Trophoblast cell (in vitro differentiated cells and primary cell): ENCODE data around the gene BABAM2.
A peak's percentile ranks its signal among the peaks of the same experiment; 100 is the strongest.

Experiments used
- DNase-seq, 2 donors: peaks; one replicate each; pipeline ENCODE4 v3.0.0-alpha.2; 2016
- H2AFZ ChIP-seq: 2 replicates; pipeline ENCODE4 v1.6.1; 2013; ENCODE audit warnings: low read length, moderate library complexity, mild to moderate bottlenecking; ENCODE audit not compliant: insufficient read depth, poor library complexity
- H2AK5ac ChIP-seq: 2 replicates; pipeline ENCODE4 v1.6.1; 2013; ENCODE audit warnings: mild to moderate bottlenecking, low read length
- H2BK120ac ChIP-seq: 2 replicates; pipeline ENCODE4 v1.6.1; 2013; ENCODE audit warnings: low read length, mild to moderate bottlenecking, moderate library complexity; ENCODE audit not compliant: insufficient read depth, poor library complexity
- H2BK12ac ChIP-seq: 2 replicates; pipeline ENCODE4 v1.6.1; 2013; ENCODE audit warnings: mild to moderate bottlenecking, low read length, moderate library complexity
- H2BK5ac ChIP-seq: 2 replicates; pipeline ENCODE4 v1.6.1; 2013; ENCODE audit warnings: low read length, low read depth, moderate library complexity, mild to moderate bottlenecking; ENCODE audit not compliant: poor library complexity
- H3K14ac ChIP-seq: 2 replicates; pipeline ENCODE4 v1.6.1; 2013; ENCODE audit warnings: mild to moderate bottlenecking, low read length
- H3K18ac ChIP-seq: 2 replicates; pipeline ENCODE4 v1.6.1; 2013; ENCODE audit warnings: mild to moderate bottlenecking, low read length
- H3K23ac ChIP-seq: 2 replicates; pipeline ENCODE4 v1.6.1; 2013; ENCODE audit warnings: low read length
- H3K27ac ChIP-seq: 2 replicates; pipeline ENCODE4 v1.5.1; 2013; ENCODE audit warnings: low read depth, mild to moderate bottlenecking, inconsistent platforms, low read length, moderate library complexity
- H3K27me3 ChIP-seq: 2 replicates; pipeline ENCODE4 v1.6.1; 2013; ENCODE audit warnings: inconsistent platforms, mild to moderate bottlenecking, low read length, moderate library complexity; ENCODE audit not compliant: insufficient read depth
- H3K36me3 ChIP-seq, 2 experiments: 1 replicate in 1 of 2; 2 replicates in 1 of 2; pipeline ENCODE4 v1.6.1; 2013; ENCODE audit warnings: low read length in 2 of 2, mild to moderate bottlenecking in 2 of 2, moderate library complexity in 1 of 2; ENCODE audit not compliant: insufficient read depth in 2 of 2, control insufficient read depth in 1 of 2
- H3K4ac ChIP-seq: 2 replicates; pipeline ENCODE4 v1.6.1; 2013; ENCODE audit warnings: low read depth, mild to moderate bottlenecking, low read length, moderate library complexity
- H3K4me1 ChIP-seq, 2 experiments: 1 replicate in 1 of 2; 2 replicates in 1 of 2; pipeline ENCODE4 v1.6.1; 2013; ENCODE audit warnings: low read length in 2 of 2, mild to moderate bottlenecking in 2 of 2, moderate library complexity in 1 of 2; ENCODE audit not compliant: insufficient read depth in 2 of 2, control insufficient read depth in 1 of 2
- H3K4me2 ChIP-seq: 2 replicates; pipeline ENCODE4 v1.6.1; 2013; ENCODE audit warnings: inconsistent platforms, mild to moderate bottlenecking, low read length, moderate library complexity
- H3K4me3 ChIP-seq: 2 replicates; pipeline ENCODE4 v1.5.1; 2013; ENCODE audit warnings: mild to moderate bottlenecking, low read depth, low read length, inconsistent platforms
- H3K79me1 ChIP-seq: one replicate; pipeline ENCODE4 v1.6.1; 2013; ENCODE audit warnings: low read length
- H3K79me2 ChIP-seq: 2 replicates; pipeline ENCODE4 v1.6.1; 2013; ENCODE audit warnings: low read length, mild to moderate bottlenecking; ENCODE audit not compliant: control insufficient read depth, insufficient read depth, poor library complexity
- H3K9ac ChIP-seq: 2 replicates; pipeline ENCODE4 v1.6.1; 2013; ENCODE audit warnings: mild to moderate bottlenecking, low read length
- H3K9me3 ChIP-seq: 2 replicates; pipeline ENCODE4 v1.6.1; 2013; ENCODE audit warnings: low read depth, mild to moderate bottlenecking, control low read depth, inconsistent platforms, low read length; ENCODE audit not compliant: insufficient read depth
- H4K12ac ChIP-seq: 2 replicates; pipeline ENCODE4 v1.6.1; 2013; ENCODE audit warnings: low read depth, mild to moderate bottlenecking, low read length, moderate library complexity
- H4K8ac ChIP-seq: 2 replicates; pipeline ENCODE4 v1.6.1; 2013; ENCODE audit warnings: low read depth, mild to moderate bottlenecking, low read length, moderate library complexity
- H4K91ac ChIP-seq: one replicate; pipeline ENCODE4 v1.6.1; 2013; ENCODE audit warnings: low read depth, mild to moderate bottlenecking, low read length, moderate library complexity
- WGBS: extraction: QIAGEN DNeasy Blood & Tissue Kit; methylation state at CpG from one replicate; pipeline ENCODE4 v1.1.7; 2013; ENCODE audit warnings: missing lambda C conversion rate; ENCODE audit not compliant: insufficient read length, insufficient coverage; ENCODE audit errors: extremely low coverage; 5-methylcytosine and 5-hydroxymethylcytosine counted together

BABAM2 gene

DNA sequence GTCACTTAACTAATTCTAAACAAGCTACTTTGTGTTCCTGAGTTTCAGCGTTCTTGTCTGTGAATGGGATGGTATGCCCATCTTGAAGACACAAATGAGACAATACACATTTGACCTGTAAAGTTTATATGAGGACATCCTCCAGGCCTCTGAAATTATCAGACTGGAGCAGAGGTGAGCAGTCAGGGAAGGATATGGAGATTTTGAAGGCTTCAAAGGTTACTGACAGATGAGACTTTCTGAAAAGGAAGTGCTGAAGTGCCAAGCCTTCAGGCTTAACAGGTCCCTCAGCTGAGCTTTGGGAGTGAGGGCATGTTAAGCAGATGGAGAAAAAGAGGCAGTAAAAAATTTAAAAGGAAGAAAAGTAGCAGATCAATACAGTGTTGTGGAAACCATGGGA lies 391.2 kb downstream of the BABAM2 start:
- no peaks in the 10 kb centered on the region for H3K36me3 ChIP-seq
- H3K14ac ChIP-seq: no peak overlapping the region
- no CpG with 5 or more reads among the region's 1 CpG for WGBS
- H2BK12ac ChIP-seq: no peak overlapping the region
- H2AK5ac ChIP-seq: no peak overlapping the region
- no peak overlapping the region for H3K27ac ChIP-seq
- peaks cover 1% of the 10 kb centered on the region for H3K79me1 ChIP-seq
- no peak overlapping the region for H4K12ac ChIP-seq
- no peak for DNase-seq
- H3K79me2 ChIP-seq: no peaks in the 10 kb centered on the region
- H3K4ac ChIP-seq: no peak overlapping the region
- H4K8ac ChIP-seq: no peak overlapping the region
- no peak overlapping the region for H2BK5ac ChIP-seq
- H3K23ac ChIP-seq: no peak overlapping the region
- H2BK120ac ChIP-seq: no peak overlapping the region
- no peaks in the 10 kb centered on the region for H3K27me3 ChIP-seq
- H3K9me3 ChIP-seq: no peaks in the 10 kb centered on the region
- H2AFZ ChIP-seq: no peak overlapping the region
- no peak overlapping the region for H4K91ac ChIP-seq
- H3K18ac ChIP-seq: no peak overlapping the region
- no peak overlapping the region for H3K9ac ChIP-seq
- no peak overlapping the region for H3K4me2 ChIP-seq
- peaks cover 0 to 7% of the 10 kb centered on the region in 2 experiments for H3K4me1 ChIP-seq
- no peak overlapping the region for H3K4me3 ChIP-seq

DNA sequence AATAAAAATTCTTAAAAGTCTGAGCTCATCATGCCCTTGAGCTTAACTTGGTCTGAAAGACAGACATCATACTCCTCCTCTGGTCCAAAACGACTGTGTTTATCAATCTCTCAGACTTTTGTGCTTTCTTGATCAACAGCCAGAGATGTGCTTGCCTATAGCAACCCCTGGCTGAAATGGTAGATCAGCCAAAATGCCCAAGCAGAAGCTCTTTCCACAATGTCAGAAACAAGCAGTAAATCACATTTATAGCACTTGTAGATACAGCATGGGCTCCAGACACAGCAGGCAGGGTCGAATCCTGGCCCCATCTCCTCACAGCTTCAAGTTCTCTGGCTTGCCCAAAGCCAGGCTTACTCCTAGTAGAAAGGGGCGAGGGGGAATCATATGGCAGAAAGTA lies 391.7 kb downstream of the BABAM2 start:
- H3K14ac ChIP-seq: no peak overlapping the region
- no peaks in the 10 kb centered on the region for H3K79me2 ChIP-seq
- H3K27me3 ChIP-seq: no peaks in the 10 kb centered on the region
- no peak overlapping the region for H2BK5ac ChIP-seq
- no peaks in the 10 kb centered on the region for H3K9me3 ChIP-seq
- H2AFZ ChIP-seq: no peak overlapping the region
- no peak overlapping the region for H3K23ac ChIP-seq
- H3K27ac ChIP-seq: no peak overlapping the region
- no peak overlapping the region for H2BK120ac ChIP-seq
- no peak overlapping the region for H3K18ac ChIP-seq
- no peak overlapping the region for H3K4me2 ChIP-seq
- peaks cover 0 to 6% of the 10 kb centered on the region in 2 experiments for H3K4me1 ChIP-seq
- DNase-seq: no peak
- no peak overlapping the region for H4K91ac ChIP-seq
- H2AK5ac ChIP-seq: no peak overlapping the region
- no peak overlapping the region for H3K4me3 ChIP-seq
- H2BK12ac ChIP-seq: no peak overlapping the region
- H4K8ac ChIP-seq: no peak overlapping the region
- H4K12ac ChIP-seq: no peak overlapping the region
- H3K4ac ChIP-seq: no peak overlapping the region
- H3K79me1 ChIP-seq: no peaks in the 10 kb centered on the region
- no peak overlapping the region for H3K9ac ChIP-seq
- no peaks in the 10 kb centered on the region for H3K36me3 ChIP-seq
- WGBS: no CpG with 5 or more reads among the region's 3 CpGs

DNA sequence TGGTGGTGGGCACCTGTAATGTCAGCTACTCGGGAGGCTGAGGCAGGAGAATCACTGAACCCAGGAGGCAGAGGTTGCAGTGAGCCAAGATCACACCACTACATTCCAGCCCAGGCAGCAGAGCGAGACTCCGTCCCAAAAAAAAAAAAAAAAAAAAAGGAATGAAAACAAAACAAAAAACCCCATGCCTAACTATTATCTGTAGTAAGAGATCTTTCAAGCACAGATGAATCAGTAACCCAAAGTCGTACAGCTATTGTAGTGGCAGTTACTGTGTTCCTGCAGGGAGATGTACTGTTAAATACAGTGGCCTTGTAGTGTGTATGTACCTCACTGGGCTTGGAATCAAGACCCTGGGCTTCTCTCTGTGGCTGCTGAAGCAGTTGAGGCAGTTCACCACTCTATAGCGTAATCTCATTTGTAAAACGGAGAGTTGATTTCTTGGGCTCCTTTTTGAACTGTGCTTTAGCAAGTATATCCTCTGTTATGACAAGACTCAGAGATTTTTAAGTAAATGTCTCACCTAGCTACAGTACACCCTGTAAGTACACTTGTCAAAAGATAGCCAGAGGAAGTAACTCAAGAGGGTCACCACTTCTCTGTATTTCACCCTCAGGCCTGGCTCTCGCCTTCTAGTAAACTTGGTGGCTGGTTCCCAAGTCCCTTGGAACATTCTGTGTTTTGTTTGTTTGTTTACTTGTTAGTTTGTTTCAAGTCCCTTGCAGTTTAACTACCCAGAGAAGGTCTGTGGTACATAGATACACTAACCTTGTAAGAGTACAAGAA lies 392.5 kb downstream of the BABAM2 start:
- no peak overlapping the region for H3K27ac ChIP-seq
- no peak overlapping the region for H3K4me3 ChIP-seq
- no peak overlapping the region for H3K18ac ChIP-seq
- no peak overlapping the region for H3K14ac ChIP-seq
- no CpG with 5 or more reads among the region's 7 CpGs for WGBS
- no peak overlapping the region for H2AK5ac ChIP-seq
- no peak overlapping the region for H3K9ac ChIP-seq
- H3K27me3 ChIP-seq: no peaks in the 10 kb centered on the region
- H3K9me3 ChIP-seq: no peaks in the 10 kb centered on the region
- no peak overlapping the region for H4K91ac ChIP-seq
- H3K36me3 ChIP-seq: no peaks in the 10 kb centered on the region
- H3K4me2 ChIP-seq: no peak overlapping the region
- H2AFZ ChIP-seq: no peak overlapping the region
- H4K8ac ChIP-seq: no peak overlapping the region
- no peaks in the 10 kb centered on the region for H3K79me1 ChIP-seq
- peak in 1 of 2 donors; percentile 38 for DNase-seq
- no peak overlapping the region for H3K4ac ChIP-seq
- no peak overlapping the region for H2BK5ac ChIP-seq
- H3K23ac ChIP-seq: no peak overlapping the region
- no peak overlapping the region for H2BK12ac ChIP-seq
- H3K79me2 ChIP-seq: no peaks in the 10 kb centered on the region
- H3K4me1 ChIP-seq: peaks cover 0 to 6% of the 10 kb centered on the region in 2 experiments
- no peak overlapping the region for H4K12ac ChIP-seq
- no peak overlapping the region for H2BK120ac ChIP-seq

DNA sequence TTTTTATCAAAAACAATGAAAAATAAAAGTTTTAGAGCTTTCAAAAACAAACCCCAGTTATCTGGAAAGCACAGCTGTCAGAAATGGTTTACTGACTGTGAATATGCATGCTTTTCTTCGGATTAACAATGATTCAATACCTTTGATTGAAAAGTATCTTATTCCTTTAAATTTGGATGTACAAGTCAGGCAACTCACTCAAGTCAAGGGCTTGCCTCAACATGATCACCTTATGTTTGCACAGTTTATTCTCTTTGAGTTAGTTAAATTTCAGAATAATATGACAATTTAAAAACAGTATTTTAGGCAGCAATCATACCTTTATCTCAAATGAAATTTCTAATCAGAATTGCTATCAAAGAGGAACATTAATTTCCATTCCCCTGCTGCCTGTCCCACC lies 393.3 kb downstream of the BABAM2 start:
- Histone ChIP-seq H3K9ac (no peak overlapping the region), H2BK120ac (no peak overlapping the region)
- no CpG with 5 or more reads among the region's 1 CpG for WGBS

More for the DNA sequence above, 393.3 kb downstream of the BABAM2 start:
- no peak overlapping the region for H4K91ac ChIP-seq
- H3K27me3 ChIP-seq: no peaks in the 10 kb centered on the region
- no peak overlapping the region for H3K27ac ChIP-seq
- H2BK12ac ChIP-seq: no peak overlapping the region
- no peak overlapping the region for H3K23ac ChIP-seq
- H3K4ac ChIP-seq: no peak overlapping the region
- H3K4me2 ChIP-seq: no peak overlapping the region
- H3K4me1 ChIP-seq: peaks cover 0 to 6% of the 10 kb centered on the region in 2 experiments
- H3K79me2 ChIP-seq: no peaks in the 10 kb centered on the region
- no peaks in the 10 kb centered on the region for H3K36me3 ChIP-seq
- no peak overlapping the region for H3K18ac ChIP-seq
- H3K9me3 ChIP-seq: no peaks in the 10 kb centered on the region
- H2BK5ac ChIP-seq: no peak overlapping the region
- H3K14ac ChIP-seq: no peak overlapping the region
- no peak overlapping the region for H3K4me3 ChIP-seq
- no peak overlapping the region for H4K8ac ChIP-seq
- DNase-seq: no peak
- no peak overlapping the region for H4K12ac ChIP-seq
- H2AK5ac ChIP-seq: no peak overlapping the region
- no peak overlapping the region for H2AFZ ChIP-seq
- no peaks in the 10 kb centered on the region for H3K79me1 ChIP-seq
